Posterior cingulate gyrus (tissue), 11 donors: ENCODE results near the gene OR2F2.

Source experiments
- DNase-seq, 10 donors: peaks; one replicate each; pipeline versions ENCODE4 v3.0.0 to v3.0.0-alpha.2; 2020 to 2021; ENCODE audit warnings: mixed read lengths in 3 of 10
- intact Hi-C: fragments of 100-400 bp; cut with DNase I; formaldehyde crosslinking; loops from one replicate; pipeline ENCODE4 v1.15.1; 2023

Gene OR2F2

GRCh38 chr7:143910473-143911248, 24.4 kb upstream of the OR2F2 start:
- DNase-seq, result no peak
- intact Hi-C loops, result no loop called here

- intact Hi-C loops, result no loop called here
- no peak for DNase-seq
Measured at GRCh38 chr7:143913945-143914615, 21.0 kb upstream of the OR2F2 start.

GRCh38 chr7:143914938-143915652, 19.9 kb upstream of the OR2F2 start:
- intact Hi-C loops, result no loop called here
- no peak for DNase-seq

- no peak for DNase-seq
- intact Hi-C loops, result no loop called here
Measured at GRCh38 chr7:143924851-143925250, 10.2 kb upstream of the OR2F2 start.

GRCh38 chr7:143929224-143929920, 5.7 kb upstream of the OR2F2 start:
- DNase-seq, result no peak
- intact Hi-C loops, result no loop called here

GRCh38 chr7:143931739-143932138, 3.3 kb upstream of the OR2F2 start:
- intact Hi-C loops, result no loop called here
- no peak for DNase-seq

- no peak for DNase-seq
- intact Hi-C loops, result no loop called here
Measured at GRCh38 chr7:143936087-143937009, 1.3 kb downstream of the OR2F2 start.

GRCh38 chr7:143938379-143939243, 3.6 kb downstream of the OR2F2 start:
- intact Hi-C loops, result no loop called here
- DNase-seq, result no peak

GRCh38 chr7:143945423-143945822, 10.4 kb downstream of the OR2F2 start:
- no peak for DNase-seq
- intact Hi-C loops, result no loop called here

- intact Hi-C loops, result no loop called here
- DNase-seq, result no peak
Measured at GRCh38 chr7:143947111-143947510, 12.1 kb downstream of the OR2F2 start.

GRCh38 chr7:143948733-143949132, 13.7 kb downstream of the OR2F2 start:
- intact Hi-C loops, result no loop called here
- no peak for DNase-seq

GRCh38 chr7:143953421-143953820, 18.4 kb downstream of the OR2F2 start:
- DNase-seq, result no peak
- intact Hi-C loops, result no loop called here

- DNase-seq, result no peak
- intact Hi-C loops, result no loop called here
Measured at GRCh38 chr7:143954135-143954534, 19.1 kb downstream of the OR2F2 start.

- DNase-seq, result no peak
- intact Hi-C loops, result no loop called here
Measured at GRCh38 chr7:143954544-143954943, 19.5 kb downstream of the OR2F2 start, which contains the start of gene OR2F1. TSS of gene OR2F1 (plus strand) at chr7:143954844. CDS start at chr7:143959971, 5,127 bp downstream.

GRCh38 chr7:143958781-143959180, 23.7 kb downstream of the OR2F2 start:
- intact Hi-C loops, result no loop called here
- no peak for DNase-seq

- intact Hi-C loops, result no loop called here
- no peak for DNase-seq
Measured at GRCh38 chr7:143960813-143961610, 26.0 kb downstream of the OR2F2 start.

GRCh38 chr7:143965280-143965679, 30.2 kb downstream of the OR2F2 start:
- no peak for DNase-seq
- intact Hi-C loops, result no loop called here

- intact Hi-C loops, result no loop called here
- DNase-seq, result no peak
Measured at GRCh38 chr7:143967398-143967797, 32.4 kb downstream of the OR2F2 start.
